WTC11 (cell line): ENCODE results near the gene BBS2. TPM values are rescaled to one million over a fixed set of nuclear protein-coding genes. Genes with fewer than 3 reads are reported as not detected.

ENCODE experiments used
- ATAC-seq: fragments of 200-7000 bp; cut with Tn5 transposase; 2 replicates; pipeline ENCODE4 v1.10.0; 2021; ENCODE audit warnings: mild to moderate bottlenecking, moderate library complexity
- CTCF ChIA-PET: fragments of 300-600 bp; sonication (Branson Sonifier 250); formaldehyde crosslinking; loops from one replicate; lab custom pipeline; 2021; ENCODE audit warnings: antibody characterized with exemption; lab: Charles Lee
- POLR2A ChIA-PET: fragments of 350-600 bp; sonication (Branson Sonifier 250); formaldehyde crosslinking; loops from one replicate; lab custom pipeline; 2021; ENCODE audit warnings: antibody characterized with exemption; lab: Charles Lee
- DNase-seq: peaks from one replicate; pipeline ENCODE4 v3.0.0; 2021; ENCODE audit warnings: low spot score
- H3K27ac Mint-ChIP-seq: 2 replicates; pipeline ENCODE4 v1.8.0; 2021; ENCODE audit warnings: mixed read lengths
- H3K27me3 Mint-ChIP-seq: 2 replicates; pipeline ENCODE4 v1.8.0; 2021; ENCODE audit warnings: low read depth, mild to moderate bottlenecking, moderate library complexity, mixed read lengths
- H3K36me3 Mint-ChIP-seq: 2 replicates; pipeline ENCODE4 v1.8.0; 2021; ENCODE audit warnings: mixed read lengths
- H3K4me1 Mint-ChIP-seq: 2 replicates; pipeline ENCODE4 v1.8.0; 2022; ENCODE audit warnings: mixed read lengths
- H3K4me3 Mint-ChIP-seq: 2 replicates; pipeline ENCODE4 v1.8.0; 2021; ENCODE audit warnings: mild to moderate bottlenecking, moderate library complexity, mixed read lengths
- H3K9me3 Mint-ChIP-seq: 2 replicates; pipeline ENCODE4 v1.8.0; 2021; ENCODE audit warnings: mixed read lengths
- ARID4B ChIP-seq: sonication (generic); formaldehyde crosslinking; IDR thresholded peaks from 2 replicates; pipeline ENCODE4 v1.8.0; 2023; ENCODE audit warnings: missing genetic modification reagents, mild to moderate bottlenecking, borderline replicate concordance
- ATF1 ChIP-seq: sonication (generic); formaldehyde crosslinking; IDR thresholded peaks from 2 replicates; pipeline ENCODE4 v1.8.1; 2023; ENCODE audit warnings: mild to moderate bottlenecking, moderate library complexity, missing genetic modification reagents
- ATF2 ChIP-seq: sonication (generic); formaldehyde crosslinking; IDR thresholded peaks from 2 replicates; pipeline ENCODE4 v1.8.1; 2022; ENCODE audit warnings: low read depth, missing genetic modification reagents, borderline replicate concordance
- ATF6 ChIP-seq: sonication (generic); formaldehyde crosslinking; IDR thresholded peaks from 2 replicates; pipeline ENCODE4 v1.8.1; 2023; ENCODE audit warnings: mild to moderate bottlenecking, missing genetic modification reagents
- CBFB ChIP-seq: sonication (generic); formaldehyde crosslinking; IDR thresholded peaks from 2 replicates; pipeline ENCODE4 v1.8.1; 2022; ENCODE audit warnings: mild to moderate bottlenecking, low read depth, missing genetic modification reagents
- CDX4 ChIP-seq: fragments of 250-450 bp; sonication (Bioruptor Pico); IDR thresholded peaks from 2 replicates; pipeline ENCODE4 v1.9.0; 2021; ENCODE audit warnings: moderate library complexity, mild to moderate bottlenecking, inconsistent platforms, borderline replicate concordance
- ESRRA ChIP-seq: sonication (generic); formaldehyde crosslinking; IDR thresholded peaks from 2 replicates; pipeline ENCODE4 v1.8.1; 2022; ENCODE audit warnings: mild to moderate bottlenecking, missing genetic modification reagents, borderline replicate concordance
- FOXP1 ChIP-seq: sonication (generic); formaldehyde crosslinking; IDR thresholded peaks from 2 replicates; pipeline ENCODE4 v1.8.0; 2022; ENCODE audit warnings: missing genetic modification reagents, mild to moderate bottlenecking, moderate library complexity, borderline replicate concordance
- JAZF1 ChIP-seq: fragments of 250-450 bp; sonication (Bioruptor Pico); IDR thresholded peaks from 2 replicates; pipeline ENCODE4 v1.9.0; 2021; ENCODE audit warnings: moderate library complexity, mild to moderate bottlenecking, inconsistent platforms
- MAX ChIP-seq: sonication (generic); formaldehyde crosslinking; IDR thresholded peaks from 2 replicates; pipeline ENCODE4 v1.8.0; 2022; ENCODE audit warnings: mild to moderate bottlenecking, missing genetic modification reagents
- MYBL2 ChIP-seq: sonication (generic); formaldehyde crosslinking; IDR thresholded peaks from 2 replicates; pipeline ENCODE4 v1.8.1; 2023; ENCODE audit warnings: mild to moderate bottlenecking, moderate library complexity, missing genetic modification reagents
- PRRX2 ChIP-seq: fragments of 250-450 bp; sonication (Bioruptor Pico); IDR thresholded peaks from 2 replicates; pipeline ENCODE4 v1.8.0; 2021; ENCODE audit warnings: mild to moderate bottlenecking
- SP1 ChIP-seq: sonication (generic); formaldehyde crosslinking; conservative IDR thresholded peaks from 2 replicates; pipeline ENCODE4 v1.8.1; 2022; ENCODE audit warnings: missing genetic modification reagents
- TCF7 ChIP-seq: sonication (generic); formaldehyde crosslinking; IDR thresholded peaks from 2 replicates; pipeline ENCODE4 v1.8.0; 2022; ENCODE audit warnings: mild to moderate bottlenecking, low read depth, missing genetic modification reagents, moderate library complexity
- TEAD1 ChIP-seq: sonication (generic); formaldehyde crosslinking; IDR thresholded peaks from 2 replicates; pipeline ENCODE4 v1.8.0; 2022; ENCODE audit warnings: mild to moderate bottlenecking, missing genetic modification reagents
- ZNF532 ChIP-seq: fragments of 250-450 bp; sonication (Bioruptor Pico); IDR thresholded peaks from 2 replicates; pipeline ENCODE4 v1.9.0; 2021; ENCODE audit warnings: mild to moderate bottlenecking, borderline replicate concordance
- total RNA-seq: library from RNA; stranded (reverse); gene quantifications from 3 replicates; pipeline ENCODE4 v1.2.3, GENCODE V29; 2021

BBS2 gene
- total RNA-seq, 1 experiment from 2014 or later = 19.1 TPM

GRCh38 chr16:56515665-56516064 is 4.2 kb downstream of the BBS2 start:
- Mint-ChIP-seq H3K27me3 (no peaks in the 10 kb centered on the region), H3K4me3 (no peak overlapping the region), H3K4me1 (peaks cover 20% of the 10 kb centered on the region), H3K9me3 (peaks cover 3% of the 10 kb centered on the region; the same call in 1 of the 2 replicates)
- CTCF ChIA-PET = interaction anchor here (1.0 to 1.6 kb wide), 2 partner anchors 32 to 106 kb away, joined by 3 to 5 read pairs; no protein-coding TSS in a partner anchor
- DNase-seq = no peak
- TF ChIP-seq TEAD1 (no peak), PRRX2 (CRISPR knock-in tag) (no peak)
- TF ChIP-seq, all 79 proteins: peak for 0
- POLR2A ChIA-PET = no interaction called here
- peaks cover 7% of the 10 kb centered on the region for H3K36me3 Mint-ChIP-seq
- H3K27ac Mint-ChIP-seq = no peak overlapping the region
- no peak for ATAC-seq

- CTCF ChIA-PET = interaction anchor here (0.6 to 2.9 kb wide), 10 partner anchors 12 to 274 kb away, joined by 3 to 18 read pairs (median 4); no protein-coding TSS in a partner anchor
- Mint-ChIP-seq H3K4me1 (peaks cover 14% of the 10 kb centered on the region), H3K36me3 (peaks cover 8% of the 10 kb centered on the region), H3K27ac (no peak overlapping the region), H3K4me3 (no peak overlapping the region), H3K27me3 (no peaks in the 10 kb centered on the region), H3K9me3 (peaks cover 3% of the 10 kb centered on the region; the same call in 1 of the 2 replicates)
- ATAC-seq (no peak), DNase-seq (no peak)
- TF ChIP-seq ATF2 (CRISPR knock-in tag) = no peak
- TF ChIP-seq ZNF532 (CRISPR knock-in tag) = no peak
- TF ChIP-seq TCF7 (CRISPR knock-in tag) = no peak
- no peak for TF ChIP-seq FOXP1 (CRISPR knock-in tag)
- TF ChIP-seq SP1 = no peak
- TF ChIP-seq JAZF1 (CRISPR knock-in tag) = no peak
- TF ChIP-seq CDX4 (CRISPR knock-in tag) = no peak
- TF ChIP-seq CBFB (CRISPR knock-in tag) = no peak
- TF ChIP-seq MYBL2 (CRISPR knock-in tag) = no peak
- no peak for TF ChIP-seq ATF6 (CRISPR knock-in tag)
- no peak for TF ChIP-seq MAX
- TF ChIP-seq ATF1 (CRISPR knock-in tag) = no peak
- no peak for TF ChIP-seq ARID4B (CRISPR knock-in tag)
- TF ChIP-seq ESRRA (CRISPR knock-in tag) = no peak
- POLR2A ChIA-PET = no interaction called here
Measured at GRCh38 chr16:56514845-56515244, 5.0 kb downstream of the BBS2 start.
